ENCODE results near the gene GPR52.
"Not testable (repeated sequence)": the region's sequence is repeated elsewhere in the genome, so short reads cannot be mapped to it uniquely, and the experiment has no call there.

Gene GPR52, protein sequence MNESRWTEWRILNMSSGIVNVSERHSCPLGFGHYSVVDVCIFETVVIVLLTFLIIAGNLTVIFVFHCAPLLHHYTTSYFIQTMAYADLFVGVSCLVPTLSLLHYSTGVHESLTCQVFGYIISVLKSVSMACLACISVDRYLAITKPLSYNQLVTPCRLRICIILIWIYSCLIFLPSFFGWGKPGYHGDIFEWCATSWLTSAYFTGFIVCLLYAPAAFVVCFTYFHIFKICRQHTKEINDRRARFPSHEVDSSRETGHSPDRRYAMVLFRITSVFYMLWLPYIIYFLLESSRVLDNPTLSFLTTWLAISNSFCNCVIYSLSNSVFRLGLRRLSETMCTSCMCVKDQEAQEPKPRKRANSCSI

DNA sequence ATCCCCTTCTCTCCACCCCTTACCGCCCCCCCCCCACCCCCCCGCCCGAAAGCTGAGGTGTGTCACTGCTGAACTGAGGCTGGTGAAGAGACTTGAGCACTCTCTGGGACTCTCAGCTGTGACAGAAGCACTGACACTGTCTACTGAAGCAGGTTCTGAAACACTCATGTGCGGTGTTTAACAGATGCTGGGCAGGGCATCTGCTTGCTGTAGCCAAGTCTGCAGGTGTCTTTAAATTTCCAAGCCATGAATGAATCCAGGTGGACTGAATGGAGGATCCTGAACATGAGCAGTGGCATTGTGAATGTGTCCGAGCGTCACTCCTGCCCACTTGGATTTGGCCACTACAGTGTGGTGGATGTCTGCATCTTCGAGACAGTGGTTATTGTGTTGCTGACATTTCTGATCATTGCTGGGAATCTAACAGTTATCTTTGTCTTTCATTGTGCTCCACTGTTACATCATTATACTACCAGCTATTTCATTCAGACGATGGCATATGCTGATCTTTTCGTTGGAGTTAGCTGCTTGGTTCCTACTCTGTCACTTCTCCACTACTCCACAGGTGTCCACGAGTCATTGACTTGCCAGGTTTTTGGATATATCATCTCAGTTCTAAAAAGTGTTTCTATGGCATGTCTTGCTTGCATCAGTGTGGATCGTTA is at the start of gene GPR52:
GPR52 (plus strand) TSS at position 99 of the 665 bp plus-strand sequence; CDS start at position 247, 148 bp downstream.
- in situ Hi-C loops (cut with HindIII; ENCODE audit: low sequenced_read_pairs): no loop called here

DNA sequence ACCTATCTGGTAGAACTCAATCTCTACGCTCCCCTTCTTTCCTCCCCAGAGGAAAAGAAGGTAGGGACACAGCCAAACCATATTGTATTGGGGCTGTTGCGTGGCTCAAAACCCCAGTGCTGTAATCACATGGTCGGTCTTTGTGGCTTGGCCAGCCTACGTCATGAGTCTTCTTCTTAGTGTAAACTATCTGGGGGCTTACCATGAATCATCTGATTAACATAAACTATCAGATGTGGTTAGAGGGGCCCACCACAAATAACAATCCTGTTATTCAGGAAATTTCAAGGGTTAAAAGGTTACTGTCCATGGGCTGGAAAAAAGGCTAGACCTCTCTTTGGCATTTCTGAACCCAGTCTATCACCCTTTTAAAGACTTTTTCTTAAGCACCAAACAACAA is 49.5 kb upstream of the GPR52 start:
- in situ Hi-C loops (cut with HindIII; ENCODE audit: low sequenced_read_pairs): no loop called here

DNA sequence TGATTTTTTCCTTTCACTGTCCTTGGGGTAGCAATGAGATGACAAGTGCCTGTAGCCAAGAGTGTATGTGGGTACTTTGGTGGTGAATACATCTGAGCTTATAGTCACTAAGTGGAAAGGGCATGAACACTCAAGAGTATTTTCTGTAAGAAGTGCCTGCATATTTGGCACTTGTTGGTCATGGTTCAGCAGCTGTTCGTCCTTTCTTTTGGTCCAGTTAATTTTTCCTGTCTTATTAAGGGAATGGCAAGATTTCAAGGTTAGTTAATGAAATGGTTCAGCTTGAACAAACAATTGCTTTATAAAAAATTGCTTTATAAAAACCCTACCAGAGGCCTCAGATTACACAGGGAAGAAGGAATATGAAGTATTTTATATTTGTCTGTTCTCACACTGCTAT is 48.6 kb upstream of the GPR52 start:
- in situ Hi-C loops (cut with HindIII; ENCODE audit: low sequenced_read_pairs): no loop called here

DNA sequence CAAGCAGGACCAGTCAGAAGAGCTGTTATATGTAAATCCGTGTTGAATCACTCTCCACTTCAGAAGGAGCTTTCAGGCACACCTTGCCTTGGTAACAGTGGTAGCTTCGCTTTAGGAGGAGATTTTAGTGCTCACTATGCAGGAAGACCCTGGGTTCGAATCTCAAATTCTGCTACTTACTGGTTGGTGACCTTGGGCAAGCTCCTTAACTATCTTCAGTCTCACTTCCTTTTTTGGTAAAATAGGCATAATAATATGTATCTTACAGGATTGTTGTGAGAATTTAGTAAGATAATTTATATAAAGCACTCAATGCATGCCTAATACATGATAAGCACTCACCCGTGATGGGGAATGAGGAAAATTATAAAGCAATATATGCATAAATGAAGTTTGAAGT is 46.7 kb upstream of the GPR52 start:
- in situ Hi-C loops (cut with HindIII; ENCODE audit: low sequenced_read_pairs): no loop called here

DNA sequence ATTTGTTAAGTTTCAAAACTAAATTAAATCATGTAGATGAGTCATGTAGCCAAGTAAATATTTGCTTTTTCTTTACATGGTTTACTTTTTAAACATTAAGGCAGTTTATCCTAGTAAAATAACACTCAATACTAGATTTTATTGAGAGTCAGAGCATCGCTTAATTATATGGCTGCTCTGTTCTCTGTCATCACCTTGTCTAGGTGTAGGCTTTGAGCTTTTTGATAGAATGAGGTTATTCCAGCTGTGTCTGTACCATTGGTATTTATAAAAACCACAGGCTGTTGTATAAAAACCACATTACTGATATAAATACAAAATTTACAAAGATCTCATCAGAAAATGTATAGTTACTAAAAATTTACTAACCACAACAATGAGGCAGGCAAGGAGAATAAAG is 42.5 kb upstream of the GPR52 start:
- in situ Hi-C loops (cut with HindIII; ENCODE audit: low sequenced_read_pairs): no loop called here

DNA sequence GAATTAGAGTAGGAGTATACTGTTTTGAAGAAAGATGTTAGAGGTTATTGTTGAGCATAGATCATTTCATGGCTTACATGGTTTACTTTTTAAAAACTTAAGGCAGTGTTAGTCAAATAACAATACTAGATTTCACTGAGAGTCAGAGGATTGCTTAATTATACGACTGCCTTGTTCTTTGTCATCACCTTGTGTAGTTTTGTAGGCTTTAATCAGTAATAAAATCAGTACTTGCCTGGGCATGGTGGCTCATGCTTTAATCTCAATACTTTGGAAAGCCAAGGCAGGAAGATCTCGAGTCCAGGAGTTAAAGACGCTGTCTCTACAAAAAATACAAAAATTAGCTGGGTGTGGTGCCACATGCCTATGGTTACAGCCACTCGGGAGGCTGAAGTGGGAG is 41.3 kb upstream of the GPR52 start:
- in situ Hi-C loops (cut with HindIII; ENCODE audit: low sequenced_read_pairs): no loop called here

DNA sequence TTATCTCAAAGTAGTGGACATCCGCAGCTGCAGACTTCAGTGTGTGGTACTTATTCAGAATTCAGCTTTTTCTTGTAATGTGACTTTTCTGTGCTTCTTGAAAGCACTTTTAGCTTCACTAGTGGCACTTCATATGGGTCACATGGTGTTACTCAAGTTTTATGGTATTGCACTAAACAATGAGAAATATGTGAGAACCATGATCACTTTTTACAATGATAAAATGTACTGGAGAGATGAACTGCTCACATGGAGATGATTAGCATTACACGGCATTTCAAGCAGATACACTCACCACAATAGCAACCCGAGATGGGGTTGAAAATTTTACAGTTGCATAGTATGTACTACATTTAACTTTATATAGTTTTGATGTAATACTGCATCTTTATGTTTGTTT is 40.1 kb upstream of the GPR52 start:
- in situ Hi-C loops (cut with HindIII; ENCODE audit: low sequenced_read_pairs): no loop called here

DNA sequence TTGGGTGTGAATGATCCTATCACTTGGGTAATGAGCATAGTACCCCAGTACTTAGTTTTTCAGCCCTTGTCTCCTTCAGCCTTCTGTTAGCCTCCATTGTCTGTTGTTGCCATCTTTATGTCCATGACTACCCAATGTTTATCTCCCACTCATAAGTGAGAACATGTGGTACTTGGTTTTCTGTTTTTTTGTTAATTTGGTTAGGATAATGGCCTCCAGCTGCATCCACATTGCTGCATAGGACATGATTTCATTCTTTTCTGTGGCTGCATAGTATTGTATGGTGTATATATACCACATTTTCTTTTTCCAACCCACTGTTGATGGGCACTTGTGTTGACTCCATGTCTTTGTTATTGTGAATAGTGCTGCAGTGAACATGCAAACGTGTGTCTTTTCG is 39.6 kb upstream of the GPR52 start:
- in situ Hi-C loops (cut with HindIII; ENCODE audit: low sequenced_read_pairs): no loop called here

DNA sequence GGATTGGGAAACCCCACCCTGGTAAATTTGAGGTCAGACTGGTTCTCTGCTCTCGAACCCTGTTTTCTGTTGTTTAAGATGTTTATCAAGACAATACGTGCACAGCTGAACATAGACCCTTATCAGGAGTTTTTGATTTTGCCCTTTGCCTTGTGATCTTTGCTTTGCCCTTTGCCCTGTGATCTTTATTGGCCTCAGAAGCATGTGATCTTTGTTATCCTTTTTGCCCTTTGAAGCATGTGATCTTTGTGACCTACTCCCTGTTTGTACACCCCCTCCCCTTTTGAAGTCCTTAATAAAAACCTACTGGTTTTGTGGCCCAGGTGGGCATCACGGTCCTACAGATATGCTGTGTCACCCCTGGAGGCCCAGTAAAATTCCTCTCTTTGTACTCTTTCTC is 38.0 kb upstream of the GPR52 start:
- in situ Hi-C loops (cut with HindIII; ENCODE audit: low sequenced_read_pairs): not testable (repeated sequence)

DNA sequence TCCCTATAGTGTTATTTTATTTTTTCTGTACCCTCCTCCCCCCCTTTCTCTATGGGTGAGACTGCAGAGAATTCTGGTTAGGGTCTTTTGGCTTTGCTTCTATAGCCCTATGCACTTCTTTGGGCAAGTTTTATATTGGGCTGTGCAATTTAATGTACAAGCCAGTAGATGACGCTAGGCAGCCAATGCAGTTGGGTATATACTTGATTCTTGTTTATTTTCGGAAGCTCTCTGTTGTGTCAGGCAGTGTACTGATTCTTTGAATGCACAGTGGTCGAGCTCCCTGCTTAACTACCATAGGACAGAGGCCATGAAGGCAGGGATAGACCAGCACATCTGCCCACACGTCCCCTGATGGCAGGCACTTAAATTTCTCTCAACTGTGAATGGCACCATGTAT is 34.1 kb upstream of the GPR52 start:
- in situ Hi-C loops (cut with HindIII; ENCODE audit: low sequenced_read_pairs): no loop called here

DNA sequence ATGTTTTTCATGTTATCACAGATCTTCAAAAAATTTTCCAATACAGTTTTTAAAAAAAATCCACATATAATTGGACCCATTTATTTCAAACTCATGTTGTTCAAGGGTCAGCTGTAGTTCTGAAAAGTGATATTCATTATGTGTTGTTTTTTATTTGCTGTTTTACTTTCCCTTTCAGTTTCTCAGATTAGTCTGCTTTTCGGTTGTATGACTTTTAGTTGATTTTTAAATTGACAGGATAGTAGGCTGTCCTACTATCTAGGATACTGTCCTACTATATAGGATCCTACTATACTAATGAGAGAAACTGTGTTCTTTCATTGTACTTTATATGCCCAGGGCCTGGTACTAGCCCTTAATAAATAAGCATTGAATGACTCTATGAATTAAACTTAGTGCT is 33.6 kb upstream of the GPR52 start:
- in situ Hi-C loops (cut with HindIII; ENCODE audit: low sequenced_read_pairs): no loop called here

DNA sequence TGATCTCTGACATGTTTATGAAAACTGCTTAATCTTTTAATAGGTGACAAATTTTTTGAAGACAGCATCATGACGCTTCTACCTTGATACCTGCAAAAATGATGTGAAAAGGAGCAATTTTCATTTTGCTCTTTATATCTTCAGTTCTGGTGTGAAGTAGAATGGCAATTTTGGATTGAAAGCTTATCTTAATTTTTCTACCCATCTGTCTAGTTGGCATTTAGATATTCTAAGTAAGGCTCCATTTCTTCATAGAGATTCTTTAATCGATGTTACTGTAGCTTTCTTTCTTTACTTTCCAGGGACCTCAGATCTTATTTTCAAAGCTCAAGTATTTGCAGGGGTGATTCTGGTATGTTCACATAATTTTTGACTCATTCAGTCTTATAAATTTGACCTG is 32.3 kb upstream of the GPR52 start:
- in situ Hi-C loops (cut with HindIII; ENCODE audit: low sequenced_read_pairs): no loop called here

DNA sequence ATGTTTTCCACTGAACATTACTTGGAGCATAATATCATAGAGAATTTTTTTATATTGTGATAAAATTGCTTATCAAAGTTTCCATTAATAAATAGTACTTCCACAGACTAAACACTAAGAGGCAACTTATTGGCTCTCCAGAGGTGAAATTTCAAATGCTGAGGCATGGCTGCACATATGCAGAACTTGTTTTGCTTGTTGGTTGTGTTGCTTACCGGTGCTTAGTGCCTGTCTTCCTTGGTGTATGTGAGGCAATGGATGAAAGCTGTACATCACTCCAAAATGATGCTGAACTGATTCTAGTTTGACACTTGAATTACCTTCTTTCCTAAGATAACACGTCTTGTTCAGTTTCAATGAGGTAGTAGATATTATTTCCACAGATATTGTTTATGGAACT is 29.8 kb upstream of the GPR52 start:
- in situ Hi-C loops (cut with HindIII; ENCODE audit: low sequenced_read_pairs): no loop called here

DNA sequence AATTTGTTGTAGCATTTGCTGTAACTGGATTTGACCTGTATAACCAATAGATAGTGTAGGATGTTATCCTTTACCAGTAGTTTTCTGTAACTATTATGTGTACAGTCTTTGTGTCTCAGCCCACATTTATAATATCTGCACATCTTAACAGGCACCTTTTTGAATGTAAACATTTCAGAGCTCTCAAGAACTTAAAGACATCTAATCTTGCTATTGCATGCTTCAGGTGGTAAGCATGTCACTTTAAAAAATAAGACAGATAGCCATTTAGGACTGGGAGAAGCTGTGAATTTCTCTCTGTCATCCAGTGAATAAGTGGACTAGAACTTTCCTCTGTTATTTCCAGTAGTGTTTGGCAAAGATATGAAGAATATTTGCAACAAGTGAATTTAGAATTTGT is 22.6 kb upstream of the GPR52 start:
- in situ Hi-C loops (cut with HindIII; ENCODE audit: low sequenced_read_pairs): no loop called here

DNA sequence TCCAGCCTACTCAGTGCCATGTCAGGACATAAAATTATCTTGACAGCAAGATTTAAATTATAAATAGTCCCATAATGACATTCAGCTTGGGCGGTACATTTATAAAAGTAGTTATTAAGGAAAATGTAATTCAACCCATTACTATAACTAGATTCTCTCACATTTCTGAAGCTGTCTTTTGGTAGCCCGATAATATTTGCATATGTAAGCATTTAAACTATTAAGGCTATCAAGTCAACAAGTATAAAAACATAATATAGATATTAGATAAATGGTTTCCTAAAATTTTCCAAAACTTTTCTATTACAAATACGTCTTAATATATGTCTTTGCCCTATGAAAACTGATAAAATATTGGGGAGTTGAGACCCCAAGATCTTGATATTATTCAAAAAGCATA is 21.6 kb upstream of the GPR52 start:
- in situ Hi-C loops (cut with HindIII; ENCODE audit: low sequenced_read_pairs): no loop called here

DNA sequence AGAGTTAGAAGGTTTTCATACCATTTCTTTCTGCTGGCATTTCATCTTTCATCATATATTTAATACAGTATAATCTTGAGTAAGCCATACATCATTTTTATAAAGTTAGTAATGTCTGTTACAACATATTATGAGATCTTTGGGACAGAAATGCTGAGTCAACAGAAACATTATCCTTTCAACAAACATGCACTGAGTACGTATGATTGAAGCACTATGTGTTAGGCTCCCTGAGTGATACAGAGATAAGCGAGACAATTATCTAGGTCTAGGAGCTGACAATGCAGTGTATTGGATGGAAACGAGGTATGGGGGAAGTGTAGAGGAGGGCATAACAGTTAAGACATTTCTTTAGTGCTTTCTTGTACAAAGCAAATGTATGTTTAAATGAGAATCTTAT is 19.7 kb upstream of the GPR52 start:
- in situ Hi-C loops (cut with HindIII; ENCODE audit: low sequenced_read_pairs): no loop called here

DNA sequence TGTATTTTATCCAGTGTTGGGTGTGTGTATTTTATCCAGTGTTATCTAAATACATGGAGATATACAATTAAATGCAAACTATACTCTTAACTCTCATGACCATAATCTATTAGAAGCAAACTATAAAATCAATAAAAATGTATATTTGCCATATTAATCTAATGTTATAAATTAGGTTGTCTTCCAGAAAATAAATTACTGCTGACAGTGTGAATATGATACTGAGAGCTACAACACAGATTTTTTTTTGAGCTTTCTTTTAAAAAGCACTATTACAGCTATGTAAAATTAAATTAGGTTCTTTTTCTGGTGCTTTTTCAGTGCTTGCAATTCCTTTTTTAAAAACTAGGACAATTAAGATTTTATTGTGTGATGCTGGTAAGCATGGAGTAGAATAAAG is 19.0 kb upstream of the GPR52 start:
- in situ Hi-C loops (cut with HindIII; ENCODE audit: low sequenced_read_pairs): no loop called here

DNA sequence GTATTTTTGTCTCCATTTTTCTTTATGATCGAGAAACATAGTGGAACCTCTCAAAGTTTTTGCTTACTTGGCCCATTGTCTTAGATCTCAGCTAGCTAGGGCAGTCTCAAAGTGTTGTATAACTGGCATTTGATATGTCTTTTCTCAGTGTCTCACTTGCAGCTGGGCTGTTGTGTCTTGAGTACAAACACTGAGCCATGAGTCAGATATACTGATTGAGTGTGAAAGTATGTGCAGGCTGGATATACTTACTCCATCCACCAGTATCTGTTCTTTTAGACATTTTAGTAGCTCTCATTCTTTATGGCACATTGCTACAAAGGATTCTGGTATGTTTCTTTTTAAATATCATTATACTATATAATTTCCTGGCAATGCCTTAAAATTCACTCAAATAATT is 14.3 kb upstream of the GPR52 start:
- in situ Hi-C loops (cut with HindIII; ENCODE audit: low sequenced_read_pairs): no loop called here

DNA sequence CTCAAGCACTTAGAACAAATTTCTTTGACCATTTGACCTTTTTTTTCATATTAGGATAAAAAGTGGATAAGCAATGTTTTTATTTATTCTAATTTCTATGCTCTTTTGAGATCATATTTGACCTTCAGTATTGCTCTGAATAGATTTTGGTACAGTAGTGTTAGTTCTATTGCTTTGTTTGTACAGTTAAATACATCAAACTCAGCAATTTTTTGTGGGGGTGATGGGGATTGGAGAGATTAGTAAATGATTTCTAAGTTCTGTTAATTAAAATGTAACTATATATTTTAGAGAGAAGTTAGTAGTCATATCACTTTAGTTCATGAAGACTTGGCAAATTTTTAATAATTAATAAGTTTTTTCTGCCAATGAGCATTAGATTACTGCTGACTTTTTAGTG is 2.4 kb upstream of the GPR52 start:
- in situ Hi-C loops (cut with HindIII; ENCODE audit: low sequenced_read_pairs): no loop called here

DNA sequence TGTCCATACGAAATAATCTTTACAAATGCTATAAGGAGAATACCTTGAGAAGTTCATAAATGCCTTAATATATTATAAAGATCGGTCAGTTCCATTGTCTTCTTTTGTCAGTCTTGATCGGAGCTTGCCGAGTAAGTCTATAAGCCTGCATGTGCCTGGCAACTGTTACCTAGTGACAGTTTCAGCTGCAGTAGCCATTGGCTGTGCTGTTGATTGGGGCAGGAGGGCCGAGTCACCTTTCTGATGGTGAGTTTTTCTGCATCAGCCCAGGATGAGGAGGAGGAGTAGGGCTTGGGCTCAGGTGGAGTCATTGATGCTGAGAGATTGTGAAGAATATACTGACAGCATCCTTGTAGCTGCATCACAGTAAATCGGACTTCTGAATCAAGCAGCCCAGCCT is 1.9 kb upstream of the GPR52 start:
- in situ Hi-C loops (cut with HindIII; ENCODE audit: low sequenced_read_pairs): no loop called here

DNA sequence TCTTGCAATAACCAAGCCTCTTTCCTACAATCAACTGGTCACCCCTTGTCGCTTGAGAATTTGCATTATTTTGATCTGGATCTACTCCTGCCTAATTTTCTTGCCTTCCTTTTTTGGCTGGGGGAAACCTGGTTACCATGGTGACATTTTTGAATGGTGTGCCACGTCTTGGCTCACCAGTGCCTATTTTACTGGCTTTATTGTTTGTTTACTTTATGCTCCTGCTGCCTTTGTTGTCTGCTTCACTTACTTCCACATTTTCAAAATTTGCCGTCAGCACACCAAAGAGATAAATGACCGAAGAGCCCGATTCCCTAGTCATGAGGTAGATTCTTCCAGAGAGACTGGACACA is 743 bp downstream of the GPR52 start:
- in situ Hi-C loops (cut with HindIII; ENCODE audit: low sequenced_read_pairs): no loop called here

DNA sequence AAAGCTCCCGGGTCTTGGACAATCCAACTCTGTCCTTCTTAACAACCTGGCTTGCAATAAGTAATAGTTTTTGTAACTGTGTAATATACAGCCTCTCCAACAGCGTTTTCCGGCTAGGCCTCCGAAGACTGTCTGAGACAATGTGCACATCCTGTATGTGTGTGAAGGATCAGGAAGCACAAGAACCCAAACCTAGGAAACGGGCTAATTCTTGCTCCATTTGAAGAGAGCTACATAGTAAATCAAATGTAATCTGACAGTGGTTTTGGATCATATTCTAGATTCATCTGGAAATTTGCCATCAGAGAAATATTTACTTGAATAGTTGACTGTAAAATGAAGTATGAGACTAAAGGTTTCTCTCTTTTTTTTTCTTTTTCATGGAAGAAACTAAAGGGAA is 1.2 kb downstream of the GPR52 start:
- in situ Hi-C loops (cut with HindIII; ENCODE audit: low sequenced_read_pairs): no loop called here

DNA sequence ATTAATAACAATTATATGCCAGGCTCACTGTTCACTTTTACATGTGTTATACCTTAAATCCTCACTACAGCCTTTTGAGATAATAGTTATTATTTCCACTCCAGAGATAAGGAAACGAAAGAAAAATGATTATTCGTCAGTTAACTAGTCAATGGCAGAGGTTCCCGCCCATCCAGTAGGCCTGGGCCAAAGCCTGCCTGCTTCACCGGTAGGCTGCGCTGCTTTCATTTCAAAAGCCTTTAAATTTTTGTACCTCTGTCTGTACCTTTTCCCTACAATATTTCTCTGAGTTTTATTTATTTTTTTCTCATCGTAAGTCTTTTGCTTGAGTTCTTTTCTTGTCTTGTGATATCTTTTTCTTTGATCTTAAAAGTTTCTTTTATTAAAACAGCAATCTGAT is 3.6 kb downstream of the GPR52 start:
- in situ Hi-C loops (cut with HindIII; ENCODE audit: low sequenced_read_pairs): no loop called here
